ACC112 (cell line): ENCODE measurements around the gene DCX.
"Not testable (repeated sequence)": the region's sequence is repeated elsewhere in the genome, so short reads cannot be mapped to it uniquely, and the experiment has no call there.

ENCODE experiments used
- H2AFZ ChIP-seq: fragments of 200-600 bp; sonication (generic); one replicate; pipeline ENCODE4 v1.6.0; 2017; ENCODE audit warnings: antibody characterized with exemption, low read length; ENCODE audit not compliant: unreplicated experiment
- H3K27ac ChIP-seq: fragments of 200-600 bp; sonication (generic); 2 replicates; pipeline ENCODE4 v1.5.1; 2014; ENCODE audit warnings: low read depth, mild to moderate bottlenecking, antibody characterized with exemption, low read length, moderate library complexity
- H3K27me3 ChIP-seq: fragments of 200-600 bp; sonication (generic); 2 replicates; pipeline ENCODE4 v1.6.1; 2014; ENCODE audit warnings: mild to moderate bottlenecking, antibody characterized with exemption, low read length, moderate library complexity, mixed read lengths; ENCODE audit not compliant: insufficient read depth
- H3K36me3 ChIP-seq: fragments of 200-600 bp; sonication (generic); 2 replicates; pipeline ENCODE4 v1.6.1; 2016; ENCODE audit warnings: mild to moderate bottlenecking, antibody characterized with exemption, low read length, moderate library complexity, mixed read lengths; ENCODE audit not compliant: insufficient read depth
- H3K4me1 ChIP-seq: fragments of 200-600 bp; sonication (generic); one replicate; pipeline ENCODE4 v1.6.1; 2016; ENCODE audit warnings: low read length, mixed read lengths; ENCODE audit not compliant: insufficient read depth, unreplicated experiment, control insufficient read depth
- H3K4me3 ChIP-seq: fragments of 200-600 bp; sonication (generic); 2 replicates; pipeline ENCODE4 v1.5.1; 2014; ENCODE audit warnings: mild to moderate bottlenecking, low read depth, low read length
- H3K79me2 ChIP-seq: fragments of 200-600 bp; sonication (generic); one replicate; pipeline ENCODE4 v1.6.0; 2016; ENCODE audit warnings: low read length; ENCODE audit not compliant: control insufficient read depth, unreplicated experiment, insufficient read depth

DCX gene

GRCh38 chrX:111349101-111349500 lies 62.9 kb downstream of the DCX start:
- Histone ChIP-seq H3K4me3 (no peak overlapping the region), H3K4me1 (no peaks in the 10 kb centered on the region), H3K36me3 (no peaks in the 10 kb centered on the region), H3K27me3 (no peaks in the 10 kb centered on the region), H2AFZ (no peak overlapping the region), H3K27ac (no peak overlapping the region), H3K79me2 (no peaks in the 10 kb centered on the region)

GRCh38 chrX:111348429-111348828 lies 63.6 kb downstream of the DCX start:
- Histone ChIP-seq H2AFZ (no peak overlapping the region), H3K4me1 (no peaks in the 10 kb centered on the region), H3K27me3 (no peaks in the 10 kb centered on the region), H3K36me3 (no peaks in the 10 kb centered on the region), H3K27ac (no peak overlapping the region), H3K79me2 (no peaks in the 10 kb centered on the region), H3K4me3 (no peak overlapping the region)

GRCh38 chrX:111346150-111346549 lies 65.8 kb downstream of the DCX start:
- not testable (repeated sequence) for H3K36me3 ChIP-seq, H3K4me1 ChIP-seq, H3K27me3 ChIP-seq, H3K79me2 ChIP-seq, H2AFZ ChIP-seq, H3K4me3 ChIP-seq, H3K27ac ChIP-seq

- Histone ChIP-seq H3K79me2 (no peaks in the 10 kb centered on the region), H2AFZ (no peak overlapping the region), H3K27ac (no peak overlapping the region), H3K4me1 (no peaks in the 10 kb centered on the region), H3K4me3 (no peak overlapping the region), H3K27me3 (no peaks in the 10 kb centered on the region), H3K36me3 (no peaks in the 10 kb centered on the region)
These were observed 71.9 kb downstream of the DCX start for GRCh38 chrX:111340054-111340453.

GRCh38 chrX:111339212-111339611 lies 72.8 kb downstream of the DCX start:
- H3K27me3 ChIP-seq: no peaks in the 10 kb centered on the region
- H2AFZ ChIP-seq: no peak overlapping the region
- no peak overlapping the region for H3K27ac ChIP-seq
- no peaks in the 10 kb centered on the region for H3K36me3 ChIP-seq
- H3K4me1 ChIP-seq: no peaks in the 10 kb centered on the region
- no peak overlapping the region for H3K4me3 ChIP-seq
- no peaks in the 10 kb centered on the region for H3K79me2 ChIP-seq

GRCh38 chrX:111338095-111338698 lies 73.8 kb downstream of the DCX start:
- no peak overlapping the region for H2AFZ ChIP-seq
- H3K27ac ChIP-seq: no peak overlapping the region
- H3K4me3 ChIP-seq: no peak overlapping the region
- no peaks in the 10 kb centered on the region for H3K79me2 ChIP-seq
- H3K27me3 ChIP-seq: no peaks in the 10 kb centered on the region
- H3K36me3 ChIP-seq: no peaks in the 10 kb centered on the region
- H3K4me1 ChIP-seq: no peaks in the 10 kb centered on the region

GRCh38 chrX:111337067-111337637 lies 74.8 kb downstream of the DCX start:
- Histone ChIP-seq H3K27ac (no peak overlapping the region), H2AFZ (no peak overlapping the region), H3K36me3 (no peaks in the 10 kb centered on the region), H3K4me3 (no peak overlapping the region), H3K27me3 (no peaks in the 10 kb centered on the region), H3K79me2 (no peaks in the 10 kb centered on the region), H3K4me1 (no peaks in the 10 kb centered on the region)

- no peak overlapping the region for H3K4me3 ChIP-seq
- no peaks in the 10 kb centered on the region for H3K36me3 ChIP-seq
- H3K27me3 ChIP-seq: no peaks in the 10 kb centered on the region
These were observed 75.9 kb downstream of the DCX start for GRCh38 chrX:111336141-111336540.

GRCh38 chrX:111329370-111329769 lies 82.6 kb downstream of the DCX start:
- H2AFZ ChIP-seq: no peak overlapping the region
- no peaks in the 10 kb centered on the region for H3K79me2 ChIP-seq
- no peak overlapping the region for H3K27ac ChIP-seq
- no peaks in the 10 kb centered on the region for H3K4me1 ChIP-seq
- H3K27me3 ChIP-seq: no peaks in the 10 kb centered on the region
- H3K36me3 ChIP-seq: no peaks in the 10 kb centered on the region
- H3K4me3 ChIP-seq: no peak overlapping the region

More at GRCh38 chrX:111336141-111336540, 75.9 kb downstream of the DCX start:
- H3K79me2 ChIP-seq: no peaks in the 10 kb centered on the region
- no peaks in the 10 kb centered on the region for H3K4me1 ChIP-seq
- no peak overlapping the region for H2AFZ ChIP-seq
- no peak overlapping the region for H3K27ac ChIP-seq

- no peaks in the 10 kb centered on the region for H3K27me3 ChIP-seq
- H3K36me3 ChIP-seq: no peaks in the 10 kb centered on the region
These were observed 83.1 kb downstream of the DCX start for GRCh38 chrX:111328858-111329257.

GRCh38 chrX:111322231-111322855 lies 89.6 kb downstream of the DCX start:
- Histone ChIP-seq H3K79me2 (no peaks in the 10 kb centered on the region), H3K4me3 (no peak overlapping the region), H2AFZ (no peak overlapping the region), H3K4me1 (no peaks in the 10 kb centered on the region), H3K27me3 (no peaks in the 10 kb centered on the region), H3K27ac (no peak overlapping the region), H3K36me3 (no peaks in the 10 kb centered on the region)

More at GRCh38 chrX:111328858-111329257, 83.1 kb downstream of the DCX start:
- no peaks in the 10 kb centered on the region for H3K79me2 ChIP-seq
- H3K27ac ChIP-seq: no peak overlapping the region
- H3K4me3 ChIP-seq: no peak overlapping the region
- no peaks in the 10 kb centered on the region for H3K4me1 ChIP-seq
- H2AFZ ChIP-seq: no peak overlapping the region
